SH-SY5Y (cell line): ENCODE measurements around the gene ZNF184.

Experiments used
- GATA2 ChIP-seq: IDR thresholded peaks from 2 replicates; pipeline ENCODE4 v1.6.1; 2011; ENCODE audit warnings: mild to moderate bottlenecking, low read depth, low read length
- GATA3 ChIP-seq: IDR thresholded peaks from 2 replicates; pipeline ENCODE4 v1.6.1; 2011; ENCODE audit warnings: low read depth, mild to moderate bottlenecking, low read length, moderate library complexity

The ZNF184 gene

GRCh38 chr6:27407153-27407814 is 65.6 kb downstream of the ZNF184 start:
- no peak for TF ChIP-seq GATA2
- no peak for TF ChIP-seq GATA3

- TF ChIP-seq GATA2 (no peak), GATA3 (no peak)
Measured at GRCh38 chr6:27406085-27406484, 66.8 kb downstream of the ZNF184 start.

- TF ChIP-seq GATA3 (no peak), GATA2 (no peak)
Measured at GRCh38 chr6:27400877-27401642, 71.8 kb downstream of the ZNF184 start.
